OCI-LY7 (cell line): ENCODE measurements around the gene MOB3A.

Source experiments
- CTCF ChIP-seq: fragments of 200-600 bp; sonication (generic); conservative IDR thresholded peaks from 2 replicates; pipeline ENCODE4 v1.5.1; 2014; ENCODE audit warnings: mild to moderate bottlenecking, antibody characterized with exemption, low read length, moderate library complexity, mixed read lengths
- EZH2phosphoT487 ChIP-seq: fragments of 200-600 bp; sonication (generic); IDR thresholded peaks from 2 replicates; pipeline ENCODE4 v1.6.1; 2018; ENCODE audit warnings: low read depth, borderline replicate concordance, mild to moderate bottlenecking, mixed run types, antibody characterized with exemption, low read length, moderate library complexity, mixed read lengths

GRCh38 chr19:2079865-2080301, 16.2 kb downstream of the MOB3A start:
- TF ChIP-seq CTCF (no peak), EZH2phosphoT487 (no peak)
